GM18498 (cell line): Measurements from ENCODE around the gene TIMP1.

ENCODE experiments used
- ATAC-seq: cut with Tn5 transposase; IDR thresholded peaks from one replicate; pipeline ENCODE4 v1.9.1; 2021; ENCODE audit warnings: mild to moderate bottlenecking, moderate library complexity; ENCODE audit not compliant: unreplicated experiment

The TIMP1 gene

GRCh38 chrX:47633689-47634590, 51.7 kb downstream of the TIMP1 start:
- no peak for ATAC-seq

- ATAC-seq = no peak
These were observed 52.8 kb downstream of the TIMP1 start for GRCh38 chrX:47634871-47635575.
